B cell (primary cell): ENCODE measurements around the gene ESYT3. TPM values are rescaled to one million over a fixed set of nuclear protein-coding genes. Genes with fewer than 3 reads are reported as not detected.

Experiments used
- ATAC-seq: fragments of 200-7000 bp; cut with Tn5 transposase; one replicate; pipeline ENCODE4 v1.10.0; 2021; ENCODE audit warnings: low read depth, mild to moderate bottlenecking, moderate number of reproducible peaks, moderate library complexity
- CTCF ChIA-PET: fragments of 350-600 bp; sonication (Branson Sonifier 250); formaldehyde crosslinking; loops from one replicate; lab custom pipeline; 2021; ENCODE audit warnings: antibody characterized with exemption, inconsistent platforms; lab: Charles Lee
- POLR2A ChIA-PET: fragments of 350-600 bp; sonication (Branson Sonifier 250); formaldehyde crosslinking; loops from one replicate; lab custom pipeline; 2021; ENCODE audit warnings: antibody characterized with exemption; lab: Charles Lee
- DNase-seq: peaks from one replicate; pipeline ENCODE4 v3.0.0; 2013
- H2AFZ ChIP-seq: 2 replicates; pipeline ENCODE4 v1.6.1; 2012; ENCODE audit warnings: mild to moderate bottlenecking, low read depth, low read length; ENCODE audit not compliant: insufficient read depth, poor library complexity, severe bottlenecking
- H3K27ac ChIP-seq, 2 donors: 1 replicate in 1 of 2; 2 replicates in 1 of 2; pipeline ENCODE4 v1.5.1; 2012 to 2013; ENCODE audit warnings: low read length in 2 of 2, mild to moderate bottlenecking in 2 of 2, moderate library complexity in 1 of 2
- H3K27me3 ChIP-seq, 4 experiments: fragments of 200-600 bp in 1 of 4; sonication (generic) in 1 of 4; replicated peaks in 1 of 4; 1 replicate in 2 of 4; 2 replicates in 2 of 4; pipeline versions ENCODE4 v1.6.1 to v1.7.0; 2013 to 2016; ENCODE audit warnings: low read length in 3 of 4, mild to moderate bottlenecking in 2 of 4, mixed read lengths in 1 of 4, moderate library complexity in 1 of 4; ENCODE audit not compliant: insufficient read depth in 4 of 4, control insufficient read depth in 3 of 4; ENCODE audit errors: control extremely low read depth in 1 of 4
- H3K36me3 ChIP-seq, 2 experiments: replicated peaks in 1 of 2; 1 replicate in 1 of 2; 2 replicates in 1 of 2; pipeline versions ENCODE4 v1.6.1 to v1.7.1; 2013; ENCODE audit warnings: low read length in 1 of 2; ENCODE audit not compliant: insufficient read depth in 2 of 2, control insufficient read depth in 1 of 2; ENCODE audit errors: control extremely low read depth in 1 of 2, extremely low read depth in 1 of 2
- H3K4me1 ChIP-seq, 2 donors: fragments of 200-600 bp in 1 of 2; sonication (generic) in 1 of 2; 1 replicate in 1 of 2; 2 replicates in 1 of 2; pipeline versions ENCODE4 v1.5.1 to v1.6.1; 2013 to 2017; ENCODE audit warnings: low read length in 2 of 2; ENCODE audit not compliant: control insufficient read depth in 2 of 2, insufficient read depth in 2 of 2
- H3K4me2 ChIP-seq: replicated peaks from 2 replicates; pipeline ENCODE3; 2012; ENCODE audit warnings: mild to moderate bottlenecking, low read depth, low read length; ENCODE audit not compliant: poor library complexity, severe bottlenecking
- H3K4me3 ChIP-seq, 5 experiments: fragments of 200-600 bp in 1 of 5; sonication (generic) in 1 of 5; 1 replicate in 3 of 5; 2 replicates in 2 of 5; pipeline versions ENCODE4 v1.5.1 to v1.7.0; 2011 to 2016; ENCODE audit warnings: low read length in 4 of 5, mild to moderate bottlenecking in 4 of 5, low read depth in 2 of 5, control low read depth in 1 of 5, moderate library complexity in 1 of 5; ENCODE audit not compliant: insufficient read depth in 1 of 5; ENCODE audit errors: control extremely low read depth in 1 of 5, extremely low read depth in 1 of 5
- H3K79me2 ChIP-seq: fragments of 200-600 bp; sonication (generic); one replicate; pipeline ENCODE4 v1.6.0; 2016; ENCODE audit warnings: low read length; ENCODE audit not compliant: control insufficient read depth, insufficient read depth
- H3K9ac ChIP-seq: fragments of 200-600 bp; sonication (generic); 2 replicates; pipeline ENCODE4 v1.6.1; 2017; ENCODE audit warnings: mild to moderate bottlenecking, low read length, moderate library complexity
- H3K9me3 ChIP-seq, 3 donors: one replicate each; pipeline versions ENCODE4 v1.6.1 to v1.7.1; 2013; ENCODE audit warnings: low read length in 2 of 3; ENCODE audit not compliant: control insufficient read depth in 2 of 3, insufficient read depth in 1 of 3; ENCODE audit errors: control extremely low read depth in 1 of 3
- H4K20me1 ChIP-seq: 2 replicates; pipeline ENCODE4 v1.6.0; 2012; ENCODE audit warnings: mild to moderate bottlenecking, low read length; ENCODE audit not compliant: insufficient read depth, control insufficient read depth, poor library complexity, severe bottlenecking
- H3K27ac Mint-ChIP-seq: one replicate; pipeline ENCODE4 v1.8.0; 2021; ENCODE audit warnings: mixed read lengths
- H3K27me3 Mint-ChIP-seq: one replicate; pipeline ENCODE4 v1.8.0; 2021; ENCODE audit warnings: mixed read lengths
- H3K4me1 Mint-ChIP-seq: one replicate; pipeline ENCODE4 v1.8.0; 2021; ENCODE audit warnings: mixed read lengths
- H3K4me3 Mint-ChIP-seq: one replicate; pipeline ENCODE4 v1.8.0; 2021; ENCODE audit warnings: mixed read lengths
- H3K9me3 Mint-ChIP-seq: one replicate; pipeline ENCODE4 v1.8.0; 2022; ENCODE audit warnings: mixed read lengths; ENCODE audit not compliant: insufficient read depth
- CTCF ChIP-seq: fragments of 200-600 bp; IDR thresholded peaks from one replicate; pipeline ENCODE4 v1.8.0; 2022; ENCODE audit warnings: antibody characterized with exemption, mild to moderate bottlenecking
- EZH2 ChIP-seq: IDR thresholded peaks from 2 replicates; pipeline ENCODE4 v1.6.1; 2012; ENCODE audit warnings: borderline replicate concordance, low read depth, mild to moderate bottlenecking, moderate library complexity, low read length; ENCODE audit not compliant: insufficient read depth, poor library complexity, severe bottlenecking
- WGBS: methylation state at CpG from one replicate; pipeline ENCODE4 v1.1.5; 2013; ENCODE audit warnings: missing lambda C conversion rate; ENCODE audit not compliant: insufficient coverage; 5-methylcytosine and 5-hydroxymethylcytosine counted together
- intact Hi-C: fragments of 100-400 bp; cut with micrococcal nuclease; formaldehyde crosslinking; loops from one replicate; pipeline ENCODE4 v1.10.0; 2022
- polyA plus RNA-seq: library from polyadenylated mRNA; depleted of rRNA; stranded (reverse); fragments of >200 nt; gene quantifications from 2 replicates; pipeline ENCODE4 v1.2.3, GENCODE V29; 2012
- total RNA-seq, 2 donors: library from RNA; stranded (reverse); fragments of 120-200 nt in 1 of 2; gene quantifications; 1 replicate in 1 of 2; 2 replicates in 1 of 2; pipeline versions ENCODE4 v1.2.3 to v1.2.4, GENCODE V29; 2013 to 2022

ESYT3 gene
- total and polyA plus RNA-seq, 2 donors (not counting 1 experiment from before 2014, with no cell fraction given), result not detected

- no peaks in the 10 kb centered on the region for H3K79me2 ChIP-seq
- Mint-ChIP-seq H3K27ac (no peak overlapping the region), H3K4me1 (no peaks in the 10 kb centered on the region), H3K4me3 (no peak overlapping the region), H3K9me3 (no peaks in the 10 kb centered on the region), H3K27me3 (peaks cover 4% of the 10 kb centered on the region)
- H3K9me3 ChIP-seq, result no peaks in the 10 kb centered on the region
- TF ChIP-seq EZH2 (no peak), CTCF (no peak)
- no peak overlapping the region for H3K9ac ChIP-seq
- H2AFZ ChIP-seq, result no peak overlapping the region
- no peak overlapping the region for H3K27ac ChIP-seq
- no peak overlapping the region for H3K4me3 ChIP-seq
- POLR2A ChIA-PET, result no interaction called here
- H3K27me3 ChIP-seq, result no peaks in the 10 kb centered on the region
- H4K20me1 ChIP-seq, result no peaks in the 10 kb centered on the region
- intact Hi-C loops, result no loop called here
- DNase-seq (no peak), ATAC-seq (no peak)
- CTCF ChIA-PET, result no interaction called here
- H3K36me3 ChIP-seq, result no peaks in the 10 kb centered on the region
- H3K4me1 ChIP-seq, result no peaks in the 10 kb centered on the region
- 74% methylated on average over 5 of the region's 5 CpGs for WGBS
- H3K4me2 ChIP-seq, result no peak overlapping the region
Measured at GRCh38 chr3:138461246-138461645, 26.8 kb downstream of the ESYT3 start.

- no peak overlapping the region for H3K4me2 ChIP-seq
- no peak overlapping the region for H3K27ac ChIP-seq
- no peak overlapping the region for H2AFZ ChIP-seq
- no peak overlapping the region for H3K9ac ChIP-seq
- WGBS, result 86% methylated on average over 3 of the region's 4 CpGs
- no peaks in the 10 kb centered on the region for H3K9me3 Mint-ChIP-seq
- H3K4me3 ChIP-seq, result no peak overlapping the region
- H3K9me3 ChIP-seq, result no peaks in the 10 kb centered on the region
- H3K4me3 Mint-ChIP-seq, result no peak overlapping the region
- H3K27me3 Mint-ChIP-seq, result peaks cover 4% of the 10 kb centered on the region
- ATAC-seq (no peak), DNase-seq (no peak)
- no peak overlapping the region for H3K27ac Mint-ChIP-seq
- no peaks in the 10 kb centered on the region for H3K79me2 ChIP-seq
- intact Hi-C loops, result no loop called here
- no peaks in the 10 kb centered on the region for H3K27me3 ChIP-seq
- CTCF ChIA-PET, result no interaction called here
- H3K4me1 Mint-ChIP-seq, result no peaks in the 10 kb centered on the region
- POLR2A ChIA-PET, result no interaction called here
- TF ChIP-seq CTCF, result no peak
- TF ChIP-seq EZH2, result no peak
- H3K36me3 ChIP-seq, result no peaks in the 10 kb centered on the region
- no peaks in the 10 kb centered on the region for H4K20me1 ChIP-seq
- no peaks in the 10 kb centered on the region for H3K4me1 ChIP-seq
Measured at GRCh38 chr3:138461896-138462295, 27.5 kb downstream of the ESYT3 start.
